A549 (cell line): ENCODE results near the gene SLC38A10. TPM values are rescaled to one million over a fixed set of nuclear protein-coding genes. Genes with fewer than 3 reads are reported as not detected.
A peak's percentile ranks its signal among the peaks of the same experiment; 100 is the strongest.

Source experiments
- ATAC-seq, 2 experiments: fragments of 200-7000 bp in 1 of 2; fragments of >200 bp in 1 of 2; cut with Nextera tagmentation in 1 of 2; cut with Tn5 transposase in 1 of 2; 3 replicates each; pipeline versions ENCODE4 v1.8.0 to v1.9.1; 2018 to 2020; ENCODE audit warnings: mild to moderate bottlenecking in 1 of 2, moderate library complexity in 1 of 2
- CTCF ChIA-PET: fragments of 300-600 bp; sonication (Branson Sonifier 250); formaldehyde crosslinking; extraction: SDS; loops from one replicate; lab custom pipeline; 2021; ENCODE audit warnings: antibody characterized with exemption, inconsistent platforms; lab: Yijun Ruan, JAX
- POLR2A ChIA-PET: fragments of 350-600 bp; formaldehyde crosslinking; extraction: SDS; loops from one replicate; lab custom pipeline; 2021; ENCODE audit warnings: antibody characterized with exemption, inconsistent platforms; lab: Yijun Ruan, JAX
- DNase-seq, 2 experiments: peaks; one replicate each; pipeline versions ENCODE4 v3.0.0 to v3.0.0-alpha.2; 2011 to 2016; ENCODE audit warnings: low read depth in 1 of 2, low spot score in 1 of 2
- FAIRE-seq: peaks from 2 replicates; lab custom pipeline; 2011; peaks lifted over from hg19 to GRCh38; lab: Jason Lieb, UNC
- H3K27ac ChIP-seq, 2 experiments: fragments of >200 bp; sonication (Bioruptor Twin); formaldehyde crosslinking; 3 replicates each; pipeline ENCODE4 v1.5.1; 2016 to 2017
- H3K4me1 ChIP-seq: fragments of >200 bp; sonication (Bioruptor Twin); formaldehyde crosslinking; 3 replicates; pipeline ENCODE4 v1.6.1; 2016
- H3K4me2 ChIP-seq: fragments of >200 bp; sonication (Bioruptor Twin); formaldehyde crosslinking; 3 replicates; pipeline ENCODE4 v1.6.1; 2016
- H3K4me3 ChIP-seq: fragments of >200 bp; sonication (Bioruptor Twin); formaldehyde crosslinking; 3 replicates; pipeline ENCODE4 v1.5.1; 2016
- H3K9me3 ChIP-seq: fragments of >200 bp; sonication (Bioruptor Twin); formaldehyde crosslinking; 3 replicates; pipeline ENCODE4 v1.6.1; 2016
- BHLHE40 ChIP-seq: IDR thresholded peaks from 2 replicates; pipeline ENCODE4 v1.6.1; 2012; ENCODE audit warnings: low read depth, low read length, inconsistent platforms
- CBX8 ChIP-seq: fragments of 200-600 bp; sonication (generic); IDR thresholded peaks from 2 replicates; pipeline ENCODE4 v1.6.1; 2016
- CEBPB ChIP-seq, 2 experiments: fragments of >200 bp in 1 of 2; sonication (Bioruptor Twin) in 1 of 2; formaldehyde crosslinking in 1 of 2; IDR thresholded peaks; 2 replicates each; pipeline ENCODE4 v1.6.1; 2012 to 2016
- CHD2 ChIP-seq: fragments of 150-350 bp; IDR thresholded peaks from 2 replicates; pipeline ENCODE4 v1.6.1; 2014; ENCODE audit warnings: low read length; ENCODE audit not compliant: partially characterized antibody
- EHF ChIP-seq: fragments of 250-450 bp; sonication (Bioruptor Pico); IDR thresholded peaks from 2 replicates; pipeline ENCODE4 v1.5.0; 2020; ENCODE audit warnings: mild to moderate bottlenecking
- EP300 ChIP-seq, 2 experiments: fragments of >200 bp; sonication (Bioruptor Twin); formaldehyde crosslinking; IDR thresholded peaks; 2 replicates in 1 of 2; 3 replicates in 1 of 2; pipeline ENCODE4 v1.6.1; 2016 to 2017
- FOSB ChIP-seq: fragments of 250-450 bp; sonication (Bioruptor Pico); IDR thresholded peaks from 2 replicates; pipeline ENCODE4 v1.5.0; 2020; ENCODE audit warnings: mild to moderate bottlenecking, moderate library complexity
- FOSL2 ChIP-seq, 2 experiments: fragments of 450-650 bp in 1 of 2; fragments of >200 bp in 1 of 2; sonication (Bioruptor Twin) in 1 of 2; formaldehyde crosslinking; IDR thresholded peaks; 2 replicates each; pipeline versions ENCODE4 v1.5.0 to v1.6.1; 2016 to 2020; ENCODE audit warnings: mild to moderate bottlenecking in 1 of 2, moderate library complexity in 1 of 2
- HDAC2 ChIP-seq: fragments of 200-600 bp; sonication (generic); IDR thresholded peaks from 2 replicates; pipeline ENCODE4 v1.6.1; 2016
- HEYL ChIP-seq: fragments of 250-450 bp; sonication (Bioruptor Pico); IDR thresholded peaks from 2 replicates; pipeline ENCODE4 v1.8.0; 2021; ENCODE audit warnings: mild to moderate bottlenecking, moderate library complexity
- HOXB13 ChIP-seq: fragments of 250-450 bp; sonication (Bioruptor Pico); IDR thresholded peaks from 2 replicates; pipeline ENCODE4 v1.5.0; 2020; ENCODE audit warnings: low read depth, mild to moderate bottlenecking, moderate library complexity
- HOXB5 ChIP-seq: fragments of 250-450 bp; sonication (Bioruptor Pico); IDR thresholded peaks from 2 replicates; pipeline ENCODE4 v1.5.0; 2020; ENCODE audit warnings: mild to moderate bottlenecking, moderate library complexity
- JUN ChIP-seq, 2 experiments: fragments of >200 bp; sonication (Bioruptor Twin); formaldehyde crosslinking; IDR thresholded peaks; 2 replicates in 1 of 2; 3 replicates in 1 of 2; pipeline ENCODE4 v1.6.1; 2016 to 2017
- MAFK ChIP-seq: fragments of 450-650 bp; IDR thresholded peaks from 2 replicates; pipeline ENCODE4 v1.6.1; 2014; ENCODE audit not compliant: partially characterized antibody
- MAZ ChIP-seq: fragments of 150-350 bp; IDR thresholded peaks from 2 replicates; pipeline ENCODE4 v1.6.1; 2014; ENCODE audit warnings: antibody characterized with exemption, low read depth, low read length, borderline replicate concordance
- NPAS2 ChIP-seq: fragments of 250-450 bp; sonication (Bioruptor Pico); IDR thresholded peaks from 2 replicates; pipeline ENCODE4 v1.8.0; 2022; ENCODE audit warnings: mild to moderate bottlenecking, moderate library complexity, borderline replicate concordance
- NR3C1 ChIP-seq: fragments of >200 bp; sonication (Bioruptor Twin); formaldehyde crosslinking; IDR thresholded peaks from 3 replicates; pipeline ENCODE4 v1.6.1; 2017
- PBX3 ChIP-seq: IDR thresholded peaks from 2 replicates; pipeline ENCODE4 v1.6.1; 2012
- PHF8 ChIP-seq: fragments of 200-600 bp; sonication (generic); IDR thresholded peaks from 2 replicates; pipeline ENCODE4 v1.6.1; 2016; ENCODE audit warnings: low read depth, mild to moderate bottlenecking, antibody characterized with exemption, moderate library complexity, borderline replicate concordance
- POLR2A ChIP-seq: IDR thresholded peaks from 2 replicates; pipeline ENCODE4 v1.6.1; 2012; ENCODE audit warnings: mild to moderate bottlenecking, low read length
- POLR2AphosphoS2 ChIP-seq: conservative IDR thresholded peaks from 2 replicates; pipeline ENCODE4 v1.6.1; 2012; ENCODE audit warnings: low read length, improper control_type of control experiment, inconsistent platforms
- RAD21 ChIP-seq, 2 experiments: fragments of >200 bp in 1 of 2; sonication (Bioruptor Twin) in 1 of 2; formaldehyde crosslinking in 1 of 2; IDR thresholded peaks in 1 of 2; conservative IDR thresholded peaks in 1 of 2; 2 replicates in 1 of 2; 3 replicates in 1 of 2; pipeline ENCODE4 v1.6.1; 2012 to 2018; ENCODE audit warnings: inconsistent platforms in 1 of 2
- RCOR1 ChIP-seq: fragments of 150-350 bp; IDR thresholded peaks from 2 replicates; pipeline ENCODE4 v1.6.1; 2014; ENCODE audit warnings: antibody characterized with exemption, low read length, low read depth
- RNF2 ChIP-seq: fragments of 200-600 bp; sonication (generic); IDR thresholded peaks from 2 replicates; pipeline ENCODE4 v1.6.1; 2016; ENCODE audit warnings: low read depth, mild to moderate bottlenecking, antibody characterized with exemption, moderate library complexity, borderline replicate concordance
- SMC3 ChIP-seq: fragments of >200 bp; sonication (Bioruptor Twin); formaldehyde crosslinking; IDR thresholded peaks from 3 replicates; pipeline ENCODE4 v1.6.1; 2018; ENCODE audit warnings: inconsistent platforms
- ZC3H11A ChIP-seq: fragments of 450-650 bp; IDR thresholded peaks from 2 replicates; pipeline ENCODE4 v1.6.1; 2014; ENCODE audit warnings: antibody characterized with exemption, mild to moderate bottlenecking
- ZSCAN20 ChIP-seq: fragments of 250-450 bp; sonication (Bioruptor Pico); IDR thresholded peaks from 2 replicates; pipeline ENCODE4 v1.8.0; 2022; ENCODE audit warnings: mild to moderate bottlenecking, moderate library complexity
- WGBS: methylation state at CpG from one replicate; pipeline ENCODE4 v1.1.6; 2017; ENCODE audit errors: missing lambda C conversion rate; 5-methylcytosine and 5-hydroxymethylcytosine counted together
- polyA plus RNA-seq, 4 experiments: library from polyadenylated mRNA; depleted of rRNA in 3 of 4; stranded (reverse); fragments of >200 nt; fragmentation: RNase III in 1 of 4; extraction: RNeasy Plus Mini Kit Qiagen cat#74134 plus additional on column Dnase treatment in 1 of 4; gene quantifications; 2 replicates in 3 of 4; 3 replicates in 1 of 4; pipeline ENCODE4 v1.2.3, GENCODE V29; 2011 to 2017
- TF ChIP-seq, protein P1 (sequence below): IDR thresholded peaks from 2 replicates; pipeline ENCODE4 v1.6.1; 2012
- TF ChIP-seq, protein P2 (sequence below): fragments of >200 bp; sonication (Bioruptor Twin); formaldehyde crosslinking; IDR thresholded peaks from 3 replicates; pipeline ENCODE4 v1.5.1; 2016
- TF ChIP-seq, protein P3 (sequence below): fragments of 200-600 bp; sonication (generic); IDR thresholded peaks from 2 replicates; pipeline ENCODE4 v1.6.1; 2016; ENCODE audit warnings: antibody characterized with exemption, mild to moderate bottlenecking, moderate library complexity
- TF ChIP-seq, protein P4 (sequence below): fragments of 250-450 bp; sonication (Bioruptor Pico); IDR thresholded peaks from 2 replicates; pipeline ENCODE4 v1.5.0; 2020; ENCODE audit warnings: low read depth, mild to moderate bottlenecking, moderate library complexity

SLC38A10 gene
- polyA plus RNA-seq, 2 of the 4 experiments (the other 2 are of a cell fraction), result 35.8 to 67.4 TPM

DNA sequence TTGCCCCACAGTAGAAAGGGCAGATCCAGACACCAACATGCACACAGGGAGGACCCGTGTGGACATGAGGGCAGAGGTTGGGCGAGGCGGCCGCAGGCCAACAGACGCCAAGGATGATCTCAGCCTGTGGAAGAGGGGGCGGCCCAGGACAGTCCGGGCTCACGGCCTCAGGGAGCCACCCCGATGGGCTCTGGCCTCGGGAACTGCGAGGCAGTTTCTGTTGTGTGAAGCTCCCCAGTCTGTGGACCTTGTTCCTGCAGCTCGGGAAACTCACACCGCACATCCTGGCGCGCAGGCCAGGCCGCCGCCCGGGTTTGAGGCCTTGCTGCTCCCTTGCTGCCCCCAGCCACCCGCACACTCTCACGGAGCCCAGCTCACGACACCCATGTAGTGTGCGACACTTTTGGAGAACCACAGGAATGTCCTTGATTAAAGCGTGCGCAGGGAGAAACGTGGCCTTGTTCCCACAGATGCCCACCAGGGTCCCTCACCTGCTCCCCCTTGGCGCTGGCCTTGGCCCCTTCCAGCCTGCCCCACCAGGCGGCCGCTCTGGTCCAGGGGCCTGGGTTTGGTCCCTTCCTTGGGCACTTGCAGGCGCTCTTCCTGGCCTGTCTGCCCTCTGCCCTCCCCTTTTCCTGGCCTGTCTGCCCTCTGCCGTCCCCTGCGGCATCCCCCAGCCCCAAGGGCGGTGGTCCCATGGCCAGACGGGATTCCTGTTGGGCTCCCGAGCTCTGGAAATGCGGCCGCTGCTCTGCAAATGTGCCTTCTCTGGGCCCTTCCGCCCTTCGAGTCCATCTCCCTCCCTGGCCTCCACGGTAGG lies 9.3 kb upstream of the SLC38A10 start:
- ATAC-seq, result no peak
- TF ChIP-seq CHD2, result no peak
- no peak for TF ChIP-seq EHF (CRISPR knock-in tag)
- no peak for TF ChIP-seq EP300 (IDR thresholded peaks at IDR 0.05)
- no peak for TF ChIP-seq PHF8
- TF ChIP-seq MAFK, result no peak
- TF ChIP-seq HDAC2, result no peak
- no peak for TF ChIP-seq HOXB13
- no peak for TF ChIP-seq HOXB5 (CRISPR knock-in tag)
- TF ChIP-seq PBX3, result no peak
- TF ChIP-seq NR3C1, result no peak
- no peak for TF ChIP-seq RNF2
- TF ChIP-seq POLR2A, result no peak
- TF ChIP-seq ZC3H11A, result no peak
- TF ChIP-seq, protein P1, sequence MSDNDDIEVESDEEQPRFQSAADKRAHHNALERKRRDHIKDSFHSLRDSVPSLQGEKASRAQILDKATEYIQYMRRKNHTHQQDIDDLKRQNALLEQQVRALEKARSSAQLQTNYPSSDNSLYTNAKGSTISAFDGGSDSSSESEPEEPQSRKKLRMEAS, result no peak
- TF ChIP-seq NPAS2 (CRISPR knock-in tag), result no peak
- TF ChIP-seq HEYL (CRISPR knock-in tag), result no peak
- TF ChIP-seq, protein P2, sequence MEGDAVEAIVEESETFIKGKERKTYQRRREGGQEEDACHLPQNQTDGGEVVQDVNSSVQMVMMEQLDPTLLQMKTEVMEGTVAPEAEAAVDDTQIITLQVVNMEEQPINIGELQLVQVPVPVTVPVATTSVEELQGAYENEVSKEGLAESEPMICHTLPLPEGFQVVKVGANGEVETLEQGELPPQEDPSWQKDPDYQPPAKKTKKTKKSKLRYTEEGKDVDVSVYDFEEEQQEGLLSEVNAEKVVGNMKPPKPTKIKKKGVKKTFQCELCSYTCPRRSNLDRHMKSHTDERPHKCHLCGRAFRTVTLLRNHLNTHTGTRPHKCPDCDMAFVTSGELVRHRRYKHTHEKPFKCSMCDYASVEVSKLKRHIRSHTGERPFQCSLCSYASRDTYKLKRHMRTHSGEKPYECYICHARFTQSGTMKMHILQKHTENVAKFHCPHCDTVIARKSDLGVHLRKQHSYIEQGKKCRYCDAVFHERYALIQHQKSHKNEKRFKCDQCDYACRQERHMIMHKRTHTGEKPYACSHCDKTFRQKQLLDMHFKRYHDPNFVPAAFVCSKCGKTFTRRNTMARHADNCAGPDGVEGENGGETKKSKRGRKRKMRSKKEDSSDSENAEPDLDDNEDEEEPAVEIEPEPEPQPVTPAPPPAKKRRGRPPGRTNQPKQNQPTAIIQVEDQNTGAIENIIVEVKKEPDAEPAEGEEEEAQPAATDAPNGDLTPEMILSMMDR, result no peak
- TF ChIP-seq RCOR1, result no peak
- no peak for TF ChIP-seq MAZ
- POLR2A ChIA-PET, result no interaction called here
- DNase-seq, result no peak
- Histone ChIP-seq H3K4me3 (no peak overlapping the region), H3K4me1 (peaks cover 34% of the 10 kb centered on the region), H3K27ac (no peak overlapping the region), H3K4me2 (no peak overlapping the region), H3K9me3 (no peaks in the 10 kb centered on the region)
- no peak for FAIRE-seq
- CTCF ChIA-PET, result interaction anchor here (1.2 to 11.0 kb wide), 6 partner anchors 9 to 92 kb away, joined by 3 to 84 read pairs (median 4); partner anchors contain the start of gene SLC38A10
- WGBS, result 91% methylated on average over 38 of the region's 39 CpGs

DNA sequence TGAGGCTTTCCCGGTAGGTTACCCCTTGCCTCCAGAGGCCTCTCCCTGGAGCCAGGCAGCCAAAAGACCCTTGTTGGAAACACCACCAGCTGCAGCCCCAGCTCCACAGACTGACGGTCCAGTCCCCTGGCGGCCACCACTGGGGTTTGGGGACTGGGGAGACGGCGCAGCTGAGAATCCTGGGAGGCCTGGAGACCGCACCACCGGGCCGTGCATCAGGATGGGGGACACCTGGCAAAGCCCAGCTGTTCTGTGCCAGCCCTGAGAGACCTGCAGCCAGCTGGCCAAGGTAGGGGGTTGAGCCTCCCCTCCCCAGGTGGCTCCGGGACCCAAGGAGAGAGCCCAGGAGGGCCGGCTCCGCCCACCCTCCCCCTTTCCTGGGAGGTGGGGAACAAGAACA lies 8.3 kb upstream of the SLC38A10 start:
- Histone ChIP-seq H3K9me3 (no peaks in the 10 kb centered on the region), H3K27ac (peak overlapping the region in 1 of 2 experiments; percentile 62; a peak in 2 of 6 replicates), H3K4me1 (peaks cover 26% of the 10 kb centered on the region), H3K4me2 (no peak overlapping the region), H3K4me3 (no peak overlapping the region)
- no peak for TF ChIP-seq JUN (IDR thresholded peaks at IDR 0.05)
- no peak for TF ChIP-seq HOXB13
- TF ChIP-seq, protein P3, sequence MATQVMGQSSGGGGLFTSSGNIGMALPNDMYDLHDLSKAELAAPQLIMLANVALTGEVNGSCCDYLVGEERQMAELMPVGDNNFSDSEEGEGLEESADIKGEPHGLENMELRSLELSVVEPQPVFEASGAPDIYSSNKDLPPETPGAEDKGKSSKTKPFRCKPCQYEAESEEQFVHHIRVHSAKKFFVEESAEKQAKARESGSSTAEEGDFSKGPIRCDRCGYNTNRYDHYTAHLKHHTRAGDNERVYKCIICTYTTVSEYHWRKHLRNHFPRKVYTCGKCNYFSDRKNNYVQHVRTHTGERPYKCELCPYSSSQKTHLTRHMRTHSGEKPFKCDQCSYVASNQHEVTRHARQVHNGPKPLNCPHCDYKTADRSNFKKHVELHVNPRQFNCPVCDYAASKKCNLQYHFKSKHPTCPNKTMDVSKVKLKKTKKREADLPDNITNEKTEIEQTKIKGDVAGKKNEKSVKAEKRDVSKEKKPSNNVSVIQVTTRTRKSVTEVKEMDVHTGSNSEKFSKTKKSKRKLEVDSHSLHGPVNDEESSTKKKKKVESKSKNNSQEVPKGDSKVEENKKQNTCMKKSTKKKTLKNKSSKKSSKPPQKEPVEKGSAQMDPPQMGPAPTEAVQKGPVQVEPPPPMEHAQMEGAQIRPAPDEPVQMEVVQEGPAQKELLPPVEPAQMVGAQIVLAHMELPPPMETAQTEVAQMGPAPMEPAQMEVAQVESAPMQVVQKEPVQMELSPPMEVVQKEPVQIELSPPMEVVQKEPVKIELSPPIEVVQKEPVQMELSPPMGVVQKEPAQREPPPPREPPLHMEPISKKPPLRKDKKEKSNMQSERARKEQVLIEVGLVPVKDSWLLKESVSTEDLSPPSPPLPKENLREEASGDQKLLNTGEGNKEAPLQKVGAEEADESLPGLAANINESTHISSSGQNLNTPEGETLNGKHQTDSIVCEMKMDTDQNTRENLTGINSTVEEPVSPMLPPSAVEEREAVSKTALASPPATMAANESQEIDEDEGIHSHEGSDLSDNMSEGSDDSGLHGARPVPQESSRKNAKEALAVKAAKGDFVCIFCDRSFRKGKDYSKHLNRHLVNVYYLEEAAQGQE, result no peak
- TF ChIP-seq RAD21 (conservative IDR thresholded peaks at IDR 0.05 in 1 of 2, IDR thresholded peaks at IDR 0.05 in 1 of 2), result no peak
- no peak for TF ChIP-seq BHLHE40
- no peak for TF ChIP-seq SMC3
- TF ChIP-seq, protein P4, sequence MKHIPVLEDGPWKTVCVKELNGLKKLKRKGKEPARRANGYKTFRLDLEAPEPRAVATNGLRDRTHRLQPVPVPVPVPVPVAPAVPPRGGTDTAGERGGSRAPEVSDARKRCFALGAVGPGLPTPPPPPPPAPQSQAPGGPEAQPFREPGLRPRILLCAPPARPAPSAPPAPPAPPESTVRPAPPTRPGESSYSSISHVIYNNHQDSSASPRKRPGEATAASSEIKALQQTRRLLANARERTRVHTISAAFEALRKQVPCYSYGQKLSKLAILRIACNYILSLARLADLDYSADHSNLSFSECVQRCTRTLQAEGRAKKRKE (CRISPR knock-in tag), result no peak
- TF ChIP-seq HEYL (CRISPR knock-in tag), result no peak
- TF ChIP-seq CEBPB (IDR thresholded peaks at IDR 0.05), result no peak
- no peak for TF ChIP-seq CHD2
- TF ChIP-seq NPAS2 (CRISPR knock-in tag), result no peak
- no peak for TF ChIP-seq CBX8
- no peak for TF ChIP-seq FOSB (CRISPR knock-in tag)
- TF ChIP-seq RCOR1, result no peak
- no peak for TF ChIP-seq ZSCAN20
- no peak for TF ChIP-seq POLR2AphosphoS2
- no peak for TF ChIP-seq FOSL2 (IDR thresholded peaks at IDR 0.05)
- TF ChIP-seq FOSL2 (CRISPR knock-in tag; IDR thresholded peaks at IDR 0.05), result no peak
- ATAC-seq (no peak; a peak in 1 of 6 replicates), DNase-seq (no peak), FAIRE-seq (no peak)
- ChIA-PET CTCF (interaction anchor here (1.3 to 11.0 kb wide), 6 partner anchors 9 to 181 kb away, joined by 3 to 84 read pairs (median 5); no protein-coding TSS in a partner anchor), POLR2A (interaction anchor here (0.5 kb wide), 1 partner anchor 259 kb away, joined by 3 read pairs; no protein-coding TSS in a partner anchor)
- WGBS, result 84% methylated on average over 9 of the region's 11 CpGs
